Measurements from ENCODE around the gene DPP10. TPM values are rescaled to one million over a fixed set of nuclear protein-coding genes. Genes with fewer than 3 reads are reported as not detected.

Gene DPP10
- total and polyA plus RNA-seq, 8 donors, result 0.68 to 8.2 (median 4.7) TPM

DNA sequence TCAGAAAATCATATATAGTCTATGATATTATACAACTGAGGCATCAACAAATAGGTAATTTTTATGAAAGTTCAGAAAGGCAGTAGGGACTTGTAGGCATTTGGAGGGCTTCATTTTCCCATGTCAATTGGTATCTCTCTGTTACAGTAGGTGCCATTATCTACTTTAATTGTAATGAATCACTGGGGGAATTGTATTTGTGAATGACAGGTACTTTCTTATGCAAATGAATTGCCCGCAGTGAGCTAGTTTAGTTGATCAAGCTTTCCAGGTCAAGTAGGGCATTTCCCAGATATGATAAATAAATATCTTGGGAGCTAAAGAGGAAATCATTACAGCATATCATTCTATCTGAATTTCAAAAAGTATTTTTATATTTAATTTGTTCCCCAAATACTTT lies 1116.3 kb downstream of the DPP10 start:
- ATAC-seq (no peak), DNase-seq (no peak)
- Histone ChIP-seq H3K4me3 (no peak overlapping the region), H3K4me1 (no peaks in the 10 kb centered on the region), H3K27me3 (no peaks in the 10 kb centered on the region), H3K36me3 (no peaks in the 10 kb centered on the region), H3K9me3 (no peaks in the 10 kb centered on the region), H3K27ac (no peak overlapping the region)
- TF ChIP-seq, protein P1, sequence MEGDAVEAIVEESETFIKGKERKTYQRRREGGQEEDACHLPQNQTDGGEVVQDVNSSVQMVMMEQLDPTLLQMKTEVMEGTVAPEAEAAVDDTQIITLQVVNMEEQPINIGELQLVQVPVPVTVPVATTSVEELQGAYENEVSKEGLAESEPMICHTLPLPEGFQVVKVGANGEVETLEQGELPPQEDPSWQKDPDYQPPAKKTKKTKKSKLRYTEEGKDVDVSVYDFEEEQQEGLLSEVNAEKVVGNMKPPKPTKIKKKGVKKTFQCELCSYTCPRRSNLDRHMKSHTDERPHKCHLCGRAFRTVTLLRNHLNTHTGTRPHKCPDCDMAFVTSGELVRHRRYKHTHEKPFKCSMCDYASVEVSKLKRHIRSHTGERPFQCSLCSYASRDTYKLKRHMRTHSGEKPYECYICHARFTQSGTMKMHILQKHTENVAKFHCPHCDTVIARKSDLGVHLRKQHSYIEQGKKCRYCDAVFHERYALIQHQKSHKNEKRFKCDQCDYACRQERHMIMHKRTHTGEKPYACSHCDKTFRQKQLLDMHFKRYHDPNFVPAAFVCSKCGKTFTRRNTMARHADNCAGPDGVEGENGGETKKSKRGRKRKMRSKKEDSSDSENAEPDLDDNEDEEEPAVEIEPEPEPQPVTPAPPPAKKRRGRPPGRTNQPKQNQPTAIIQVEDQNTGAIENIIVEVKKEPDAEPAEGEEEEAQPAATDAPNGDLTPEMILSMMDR (IDR thresholded peaks at IDR 0.05), result no peak
- intact Hi-C loops (cut with DNase I), result no loop called here

DNA sequence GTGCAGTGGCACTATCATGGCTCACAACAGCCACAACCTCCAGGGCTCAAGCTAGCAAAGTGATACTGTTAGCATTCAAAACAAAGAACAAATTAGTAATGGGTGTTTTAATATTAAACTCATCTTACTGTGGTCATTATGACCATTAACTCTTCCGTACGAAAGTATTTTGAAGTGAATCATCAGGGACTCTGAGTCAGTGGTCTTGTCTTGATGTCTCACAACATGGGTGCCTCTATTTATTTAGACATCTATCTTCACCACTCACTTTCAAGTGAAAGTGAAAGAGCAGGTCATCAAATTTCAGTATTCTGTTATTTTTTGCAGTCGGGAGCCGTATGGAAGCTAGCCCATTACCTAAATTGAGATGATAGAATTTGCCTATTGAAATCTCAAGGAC lies 1118.2 kb downstream of the DPP10 start:
- H3K27ac ChIP-seq, result no peak overlapping the region
- H3K9me3 ChIP-seq, result no peaks in the 10 kb centered on the region
- H3K4me1 ChIP-seq, result no peaks in the 10 kb centered on the region
- DNase-seq (no peak), ATAC-seq (no peak)
- H3K36me3 ChIP-seq, result no peaks in the 10 kb centered on the region
- H3K27me3 ChIP-seq, result no peaks in the 10 kb centered on the region
- intact Hi-C loops (cut with DNase I), result no loop called here
- TF ChIP-seq, protein P1 (IDR thresholded peaks at IDR 0.05), result no peak
- no peak overlapping the region for H3K4me3 ChIP-seq

DNA sequence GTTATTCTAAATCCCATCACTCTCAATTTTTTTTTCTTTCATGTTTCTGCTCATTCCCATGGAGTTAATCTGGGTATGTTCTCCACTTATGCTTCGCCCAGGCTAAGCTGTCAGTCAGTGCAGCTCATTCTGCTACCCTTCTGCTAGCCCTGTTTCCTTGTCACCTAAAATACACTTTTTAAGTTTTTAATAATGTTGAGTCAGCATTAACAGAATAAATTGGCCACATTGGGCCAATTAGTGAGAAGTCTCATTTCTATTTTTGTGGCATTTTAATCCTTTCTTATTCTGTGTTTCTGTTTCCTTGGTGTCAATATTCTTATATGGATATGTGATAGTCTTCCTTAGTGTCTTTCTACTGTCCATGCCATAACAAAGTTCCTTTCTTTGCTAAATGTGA lies 1126.2 kb downstream of the DPP10 start:
- intact Hi-C loops (cut with DNase I), result no loop called here
- ATAC-seq, result no peak
- H3K4me3 ChIP-seq, result no peak overlapping the region

DNA sequence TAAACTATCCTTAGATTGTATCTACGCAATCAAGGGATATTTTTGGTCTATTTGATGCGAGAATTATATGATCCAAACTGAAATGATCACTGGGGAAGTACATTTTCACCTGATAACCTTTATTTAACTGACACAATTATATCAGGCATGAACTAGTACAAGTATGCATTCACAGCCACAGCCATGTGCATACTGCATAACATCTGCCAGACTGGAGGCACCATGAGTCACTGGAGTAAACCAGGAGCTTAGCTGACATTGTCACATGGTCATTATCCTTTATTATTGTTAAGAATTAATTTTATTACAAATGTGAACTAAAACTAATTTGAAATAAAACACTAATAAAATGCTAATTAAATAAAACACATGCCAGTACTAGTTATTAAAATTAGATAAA lies 1127.1 kb downstream of the DPP10 start:
- H3K27me3 ChIP-seq, result no peaks in the 10 kb centered on the region
- no peak for ATAC-seq

More for the DNA sequence above, 1126.2 kb downstream of the DPP10 start:
- H3K27me3 ChIP-seq, result no peaks in the 10 kb centered on the region
- H3K9me3 ChIP-seq, result no peaks in the 10 kb centered on the region
- no peaks in the 10 kb centered on the region for H3K4me1 ChIP-seq
- H3K27ac ChIP-seq, result no peak overlapping the region
- TF ChIP-seq, protein P1 (IDR thresholded peaks at IDR 0.05), result no peak
- DNase-seq, result no peak
- no peaks in the 10 kb centered on the region for H3K36me3 ChIP-seq

DNA sequence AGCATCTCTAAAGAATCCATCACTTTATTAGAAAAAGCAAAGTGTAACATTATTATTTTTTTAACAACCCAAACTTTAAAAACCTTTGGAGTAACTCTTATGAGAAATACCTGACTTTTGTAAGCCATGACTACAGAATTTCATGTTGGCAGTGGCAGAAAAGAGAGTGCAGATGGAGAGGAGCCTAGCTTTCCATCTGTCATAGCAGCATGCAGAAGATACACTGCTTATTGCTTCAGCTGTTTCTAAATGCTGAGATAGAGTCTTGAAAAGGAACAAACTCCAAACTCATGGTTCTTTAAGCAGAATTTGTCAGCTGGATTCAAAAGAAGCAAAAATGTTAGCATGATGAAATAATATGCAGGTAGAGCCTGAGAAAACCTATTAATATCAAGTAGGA lies 1130.3 kb downstream of the DPP10 start:
- Histone ChIP-seq H3K4me1 (no peaks in the 10 kb centered on the region), H3K9me3 (peaks cover 0 to 3% of the 10 kb centered on the region in 2 donors), H3K27me3 (no peaks in the 10 kb centered on the region), H3K27ac (no peak overlapping the region), H3K4me3 (no peak overlapping the region), H3K36me3 (no peaks in the 10 kb centered on the region)
- DNase-seq (no peak), ATAC-seq (no peak)
- intact Hi-C loops (cut with DNase I), result no loop called here
- TF ChIP-seq, protein P1 (IDR thresholded peaks at IDR 0.05), result no peak

More for the DNA sequence above, 1127.1 kb downstream of the DPP10 start:
- intact Hi-C loops (cut with DNase I), result no loop called here
- Histone ChIP-seq H3K4me3 (no peak overlapping the region), H3K9me3 (peaks cover 0 to 3% of the 10 kb centered on the region in 2 donors), H3K4me1 (no peaks in the 10 kb centered on the region), H3K27ac (no peak overlapping the region), H3K36me3 (no peaks in the 10 kb centered on the region)
- TF ChIP-seq, protein P1 (IDR thresholded peaks at IDR 0.05), result no peak
- no peak for DNase-seq

All from left lung (tissue), 10 donors.